ENCODE measurements around the gene CNDP2.
"Not testable (repeated sequence)": the region's sequence is repeated elsewhere in the genome, so short reads cannot be mapped to it uniquely, and the experiment has no call there.

Gene CNDP2

GRCh38 chr18:74541703-74542555, 45.8 kb downstream of the CNDP2 start:
- no peak for DNase-seq

GRCh38 chr18:74544898-74545297, 48.7 kb downstream of the CNDP2 start:
- no peak for DNase-seq

GRCh38 chr18:74546007-74546406, 49.8 kb downstream of the CNDP2 start:
- no peak for DNase-seq

GRCh38 chr18:74546751-74547530, 50.8 kb downstream of the CNDP2 start:
- DNase-seq = no peak

GRCh38 chr18:74547860-74548259, 51.7 kb downstream of the CNDP2 start:
- DNase-seq = no peak

GRCh38 chr18:74549591-74550104, 53.5 kb downstream of the CNDP2 start:
- no peak for DNase-seq

- DNase-seq = no peak
These were observed 54.7 kb downstream of the CNDP2 start for GRCh38 chr18:74550886-74551285.

GRCh38 chr18:74551452-74551851, 55.3 kb downstream of the CNDP2 start:
- DNase-seq = no peak

GRCh38 chr18:74551936-74552555, 55.9 kb downstream of the CNDP2 start:
- peak; percentile 84 for DNase-seq

GRCh38 chr18:74556126-74556525, 60.0 kb downstream of the CNDP2 start:
- DNase-seq = no peak

GRCh38 chr18:74558096-74558495, 61.9 kb downstream of the CNDP2 start:
- no peak for DNase-seq

GRCh38 chr18:74562131-74562730, 66.1 kb downstream of the CNDP2 start:
- DNase-seq = no peak

- DNase-seq = no peak
These were observed 66.6 kb downstream of the CNDP2 start for GRCh38 chr18:74562775-74563174.

- no peak for DNase-seq
These were observed 67.8 kb downstream of the CNDP2 start for GRCh38 chr18:74563999-74564398.

- not testable (repeated sequence) for DNase-seq
These were observed 69.0 kb downstream of the CNDP2 start for GRCh38 chr18:74565164-74565563.

- not testable (repeated sequence) for DNase-seq
These were observed 69.8 kb downstream of the CNDP2 start for GRCh38 chr18:74565993-74566392.

- peak; percentile 12 for DNase-seq
These were observed 71.7 kb downstream of the CNDP2 start for GRCh38 chr18:74567822-74568221.

GRCh38 chr18:74569401-74569800, 73.2 kb downstream of the CNDP2 start:
- DNase-seq = no peak

- DNase-seq = no peak
These were observed 74.1 kb downstream of the CNDP2 start for GRCh38 chr18:74570266-74570665.

GRCh38 chr18:74571895-74572680, 75.9 kb downstream of the CNDP2 start:
- DNase-seq = no peak

- DNase-seq = no peak
These were observed 76.9 kb downstream of the CNDP2 start for GRCh38 chr18:74573053-74573452.

Data from MV-4-11 (cell line).